ENCODE results near the gene OBSL1. TPM values are rescaled to one million over a fixed set of nuclear protein-coding genes. Genes with fewer than 3 reads are reported as not detected.

Gene OBSL1
- total RNA-seq, 5 donors from 2014 or later (not counting 1 experiment from before 2014, with no cell fraction given): 1.2 to 2.4 (median 1.2) TPM

DNA sequence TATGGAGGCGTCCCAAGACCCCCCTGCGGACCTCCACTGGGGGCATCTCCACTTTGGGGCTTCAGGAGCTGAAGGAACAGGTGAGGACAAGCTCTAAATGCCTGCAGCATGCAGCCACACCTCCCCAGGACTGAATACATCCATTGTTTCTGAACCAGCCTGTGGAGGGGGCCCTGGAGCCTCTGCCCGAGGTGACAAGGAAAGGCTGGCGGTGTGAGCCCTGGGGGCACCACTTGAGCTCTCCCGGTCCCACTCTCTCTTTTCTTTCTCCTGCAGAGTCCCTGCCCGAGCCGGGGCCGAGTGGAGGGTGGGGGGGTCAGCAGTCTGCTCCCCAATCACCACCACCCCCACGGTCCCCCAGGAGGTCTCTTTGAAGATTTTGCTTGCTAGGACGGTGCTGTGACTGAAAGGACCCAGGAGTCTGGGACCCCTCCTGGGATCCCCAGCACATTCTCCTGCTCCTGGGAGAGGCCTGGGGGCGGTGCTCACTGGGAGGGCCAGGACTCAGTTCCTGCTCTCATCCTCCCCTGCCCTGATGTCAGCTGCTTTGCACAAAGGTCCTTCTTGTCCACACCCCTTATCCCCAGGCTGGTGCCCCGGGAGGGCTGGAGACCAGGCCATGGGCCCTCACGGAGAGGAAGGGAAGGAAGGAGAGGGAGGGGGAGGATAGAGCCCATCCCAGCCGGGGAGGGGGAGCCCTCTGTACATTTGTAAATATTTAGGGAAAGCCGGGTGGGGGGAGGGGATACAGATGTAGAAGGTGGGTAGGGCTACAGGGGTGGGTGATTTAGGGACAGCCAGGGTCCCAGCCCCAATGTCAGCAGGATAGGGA is 33.5 kb downstream of the OBSL1 start:
- no peak overlapping the region for H3K4me3 ChIP-seq (ENCODE audit: control insufficient read depth in 1 of 2, extremely low read depth in 1 of 2, low read length in 1 of 2)
- no peak for ATAC-seq (replicated peaks in 1 of 4)
- no peak for DNase-seq
- Mint-ChIP-seq H3K9me3 (no peaks in the 10 kb centered on the region), H3K36me3 (no peaks in the 10 kb centered on the region), H3K27me3 (peaks cover 0 to 11% of the 10 kb centered on the region in 2 donors), H3K27ac (no peak overlapping the region), H3K4me1 (peaks cover 13 to 18% (median 17%) of the 10 kb centered on the region in 3 donors), H3K4me3 (no peak overlapping the region)
- H3K9me3 ChIP-seq: no peaks in the 10 kb centered on the region
- peaks cover 0 to 39% of the 10 kb centered on the region in 2 experiments for H3K27me3 ChIP-seq (replicated peaks in 1 of 2; ENCODE audit: control insufficient read depth in 2 of 2, extremely low read depth in 1 of 2, insufficient read depth in 2 of 2, low read length in 1 of 2)
- ChIA-PET POLR2A (no interaction called here), CTCF (interaction anchor here (0.5 to 1.2 kb wide), 4 partner anchors 10 to 152 kb away, joined by 3 to 4 read pairs (median 4); no protein-coding TSS in a partner anchor)
- peaks cover 10 to 20% of the 10 kb centered on the region in 2 experiments for H3K4me1 ChIP-seq (ENCODE audit: control insufficient read depth in 1 of 2, extremely low read depth in 1 of 2, insufficient read depth in 2 of 2, low read length in 2 of 2)
- WGBS (ENCODE audit: insufficient coverage): 79% methylated on average over 5 of the region's 15 CpGs
- no peak overlapping the region for H3K27ac ChIP-seq (ENCODE audit: low read length)
- H3K36me3 ChIP-seq (ENCODE audit: control insufficient read depth in 2 of 2, extremely low read depth in 1 of 2, insufficient read depth in 1 of 2, low read length in 1 of 2): peaks cover 0 to 12% of the 10 kb centered on the region in 2 donors

- Mint-ChIP-seq H3K4me3 (no peak overlapping the region), H3K4me1 (peaks cover 4 to 9% (median 9%) of the 10 kb centered on the region in 3 donors), H3K9me3 (no peaks in the 10 kb centered on the region), H3K27ac (no peak overlapping the region), H3K27me3 (peaks cover 5 to 11% of the 10 kb centered on the region in 2 donors), H3K36me3 (no peaks in the 10 kb centered on the region)
- Histone ChIP-seq H3K4me3 (ENCODE audit: control insufficient read depth in 1 of 2, extremely low read depth in 1 of 2, low read length in 1 of 2) (no peak overlapping the region), H3K9me3 (no peaks in the 10 kb centered on the region), H3K4me1 (ENCODE audit: control insufficient read depth in 1 of 2, extremely low read depth in 1 of 2, insufficient read depth in 2 of 2, low read length in 2 of 2) (peaks cover under 1 to 11% of the 10 kb centered on the region in 2 experiments), H3K27ac (ENCODE audit: low read length) (no peak overlapping the region), H3K27me3 (replicated peaks in 1 of 2; ENCODE audit: control insufficient read depth in 2 of 2, extremely low read depth in 1 of 2, insufficient read depth in 2 of 2, low read length in 1 of 2) (peaks cover 0 to 45% of the 10 kb centered on the region in 2 experiments), H3K36me3 (ENCODE audit: control insufficient read depth in 2 of 2, extremely low read depth in 1 of 2, insufficient read depth in 1 of 2, low read length in 1 of 2) (peaks cover 0 to 12% of the 10 kb centered on the region in 2 donors)
- DNase-seq: no peak
- 82% methylated on average over 8 of the region's 9 CpGs for WGBS (ENCODE audit: insufficient coverage)
- no peak for ATAC-seq (replicated peaks in 1 of 4)
- POLR2A ChIA-PET: no interaction called here
- CTCF ChIA-PET: interaction anchor here (0.5 to 1.0 kb wide), 2 partner anchors 135 to 206 kb away, joined by 3 to 4 read pairs; no protein-coding TSS in a partner anchor
Measured at GRCh38 chr2:219536967-219537366, 34.4 kb downstream of the OBSL1 start.

DNA sequence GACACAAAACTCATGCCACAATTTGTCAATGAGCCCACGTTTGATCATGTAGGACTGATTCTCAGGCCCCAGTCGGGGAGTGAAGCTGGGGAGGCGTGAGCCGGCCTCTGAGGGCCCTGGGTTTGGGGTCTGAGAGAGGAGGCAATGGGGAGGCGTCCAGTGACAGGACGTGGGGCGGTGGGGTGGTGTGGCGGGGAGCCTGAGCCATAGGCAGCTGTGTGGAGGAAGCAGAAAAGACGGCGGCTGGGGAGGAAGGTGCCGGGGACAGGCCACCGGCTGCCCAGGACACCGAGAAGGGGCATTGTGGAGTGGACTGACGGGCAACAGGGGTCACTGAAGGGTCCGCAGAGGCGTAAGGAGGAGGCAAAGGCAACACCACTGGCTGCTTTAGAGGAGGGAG is 34.9 kb downstream of the OBSL1 start:
- H3K27me3 Mint-ChIP-seq: peaks cover 6 to 14% of the 10 kb centered on the region in 2 donors
- ATAC-seq (replicated peaks in 1 of 4): no peak

GRCh38 chr2:219533930-219534661 is 37.2 kb downstream of the OBSL1 start:
- ATAC-seq (replicated peaks in 1 of 4) (no peak), DNase-seq (no peak)
- ChIA-PET POLR2A (no interaction called here), CTCF (no interaction called here)
- Mint-ChIP-seq H3K4me3 (no peak overlapping the region), H3K9me3 (no peaks in the 10 kb centered on the region), H3K36me3 (no peaks in the 10 kb centered on the region), H3K27me3 (peaks cover 29 to 36% of the 10 kb centered on the region in 2 donors), H3K4me1 (no peaks in the 10 kb centered on the region), H3K27ac (no peak overlapping the region)
- Histone ChIP-seq H3K27me3 (replicated peaks in 1 of 2; ENCODE audit: control insufficient read depth in 2 of 2, extremely low read depth in 1 of 2, insufficient read depth in 2 of 2, low read length in 1 of 2) (peaks cover 0 to 67% of the 10 kb centered on the region in 2 experiments), H3K4me1 (ENCODE audit: control insufficient read depth in 1 of 2, extremely low read depth in 1 of 2, insufficient read depth in 2 of 2, low read length in 2 of 2) (peaks cover 0 to 6% of the 10 kb centered on the region in 2 experiments), H3K27ac (ENCODE audit: low read length) (no peak overlapping the region), H3K4me3 (ENCODE audit: control insufficient read depth in 1 of 2, extremely low read depth in 1 of 2, low read length in 1 of 2) (no peak overlapping the region), H3K36me3 (ENCODE audit: control insufficient read depth in 2 of 2, extremely low read depth in 1 of 2, insufficient read depth in 1 of 2, low read length in 1 of 2) (peaks cover 0 to 5% of the 10 kb centered on the region in 2 donors), H3K9me3 (no peaks in the 10 kb centered on the region)
- 100% methylated on average over 1 of the region's 6 CpGs for WGBS (ENCODE audit: insufficient coverage)

More for the DNA sequence above, 34.9 kb downstream of the OBSL1 start:
- Mint-ChIP-seq H3K4me3 (no peak overlapping the region), H3K9me3 (no peaks in the 10 kb centered on the region), H3K27ac (no peak overlapping the region), H3K36me3 (no peaks in the 10 kb centered on the region), H3K4me1 (peaks cover 0 to 5% (median 4%) of the 10 kb centered on the region in 3 donors)
- Histone ChIP-seq H3K27me3 (replicated peaks in 1 of 2; ENCODE audit: control insufficient read depth in 2 of 2, extremely low read depth in 1 of 2, insufficient read depth in 2 of 2, low read length in 1 of 2) (peaks cover 0 to 50% of the 10 kb centered on the region in 2 experiments), H3K27ac (ENCODE audit: low read length) (no peak overlapping the region), H3K4me1 (ENCODE audit: control insufficient read depth in 1 of 2, extremely low read depth in 1 of 2, insufficient read depth in 2 of 2, low read length in 2 of 2) (peaks cover 0 to 6% of the 10 kb centered on the region in 2 experiments), H3K9me3 (no peaks in the 10 kb centered on the region), H3K36me3 (ENCODE audit: control insufficient read depth in 2 of 2, extremely low read depth in 1 of 2, insufficient read depth in 1 of 2, low read length in 1 of 2) (peaks cover 0 to 12% of the 10 kb centered on the region in 2 donors), H3K4me3 (ENCODE audit: control insufficient read depth in 1 of 2, extremely low read depth in 1 of 2, low read length in 1 of 2) (no peak overlapping the region)
- ChIA-PET CTCF (interaction anchor here in 1 of 2 donors (0.5 kb wide), 1 partner anchor 206 kb away, joined by 3 read pairs; no protein-coding TSS in a partner anchor), POLR2A (no interaction called here)
- no peak for DNase-seq
- WGBS (ENCODE audit: insufficient coverage): 82% methylated on average over 13 of the region's 16 CpGs

GRCh38 chr2:219532378-219532649 is 39.0 kb downstream of the OBSL1 start:
- Histone ChIP-seq H3K27me3 (replicated peaks in 1 of 2; ENCODE audit: control insufficient read depth in 2 of 2, extremely low read depth in 1 of 2, insufficient read depth in 2 of 2, low read length in 1 of 2) (peaks cover 0 to 79% of the 10 kb centered on the region in 2 experiments), H3K36me3 (ENCODE audit: control insufficient read depth in 2 of 2, extremely low read depth in 1 of 2, insufficient read depth in 1 of 2, low read length in 1 of 2) (no peaks in the 10 kb centered on the region), H3K4me3 (ENCODE audit: control insufficient read depth in 1 of 2, extremely low read depth in 1 of 2, low read length in 1 of 2) (no peak overlapping the region), H3K27ac (ENCODE audit: low read length) (no peak overlapping the region), H3K9me3 (no peaks in the 10 kb centered on the region), H3K4me1 (ENCODE audit: control insufficient read depth in 1 of 2, extremely low read depth in 1 of 2, insufficient read depth in 2 of 2, low read length in 2 of 2) (peaks cover 0 to 6% of the 10 kb centered on the region in 2 experiments)
- no peaks in the 10 kb centered on the region for H3K4me1 Mint-ChIP-seq
- no peaks in the 10 kb centered on the region for H3K36me3 Mint-ChIP-seq
- no peak overlapping the region for H3K27ac Mint-ChIP-seq
- peaks cover 45 to 54% of the 10 kb centered on the region in 2 donors for H3K27me3 Mint-ChIP-seq
- DNase-seq (no peak), ATAC-seq (replicated peaks in 1 of 4) (no peak)
- ChIA-PET CTCF (interaction anchor here (2.6 to 6.7 kb wide), 2 partner anchors 9 to 128 kb away, joined by 11 to 57 read pairs; no protein-coding TSS in a partner anchor), POLR2A (no interaction called here)
- no peaks in the 10 kb centered on the region for H3K9me3 Mint-ChIP-seq
- H3K4me3 Mint-ChIP-seq: no peak overlapping the region
- 80% methylated on average over 6 of the region's 8 CpGs for WGBS (ENCODE audit: insufficient coverage)

DNA sequence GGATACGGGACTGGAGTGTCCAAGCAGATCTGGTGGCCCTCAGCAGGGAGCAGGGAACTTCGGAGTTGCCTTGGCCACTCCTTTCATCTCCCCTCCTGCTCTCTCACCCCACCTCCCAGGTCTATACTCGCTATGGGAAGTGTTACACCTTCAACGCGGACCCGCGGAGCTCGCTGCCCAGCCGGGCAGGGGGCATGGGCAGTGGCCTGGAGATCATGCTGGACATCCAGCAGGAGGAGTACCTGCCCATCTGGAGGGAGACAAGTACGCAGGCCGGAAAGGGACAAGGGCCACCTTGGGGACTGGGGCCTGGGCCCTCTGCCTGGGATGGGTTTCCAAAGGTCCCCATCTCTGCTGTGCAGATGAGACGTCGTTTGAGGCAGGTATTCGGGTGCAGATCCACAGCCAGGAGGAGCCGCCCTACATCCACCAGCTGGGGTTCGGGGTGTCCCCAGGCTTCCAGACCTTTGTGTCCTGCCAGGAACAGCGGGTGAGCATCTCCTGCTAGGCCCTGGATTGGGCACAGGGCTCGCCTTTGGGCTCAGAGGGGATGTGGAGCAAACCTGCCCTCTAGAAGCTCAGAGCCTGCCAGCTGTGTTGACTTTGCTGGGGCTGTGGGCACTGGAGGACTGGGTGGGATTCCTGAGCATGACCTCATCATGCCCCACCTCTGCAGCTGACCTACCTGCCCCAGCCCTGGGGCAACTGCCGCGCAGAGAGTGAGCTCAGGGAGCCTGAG is 39.5 kb downstream of the OBSL1 start:
- H3K4me3 ChIP-seq (ENCODE audit: control insufficient read depth in 1 of 2, extremely low read depth in 1 of 2, low read length in 1 of 2): no peak overlapping the region
- Mint-ChIP-seq H3K4me3 (no peak overlapping the region), H3K27ac (no peak overlapping the region), H3K9me3 (no peaks in the 10 kb centered on the region), H3K36me3 (no peaks in the 10 kb centered on the region), H3K27me3 (peaks cover 50 to 59% of the 10 kb centered on the region in 2 donors), H3K4me1 (no peaks in the 10 kb centered on the region)
- no peaks in the 10 kb centered on the region for H3K36me3 ChIP-seq (ENCODE audit: control insufficient read depth in 2 of 2, extremely low read depth in 1 of 2, insufficient read depth in 1 of 2, low read length in 1 of 2)
- peaks cover 0 to 6% of the 10 kb centered on the region in 2 experiments for H3K4me1 ChIP-seq (ENCODE audit: control insufficient read depth in 1 of 2, extremely low read depth in 1 of 2, insufficient read depth in 2 of 2, low read length in 2 of 2)
- ATAC-seq (replicated peaks in 1 of 4) (no peak), DNase-seq (no peak)
- CTCF ChIA-PET: interaction anchor here (0.9 to 6.7 kb wide), 6 partner anchors 10 to 130 kb away, joined by 3 to 57 read pairs (median 7); partner anchors contain the start of gene GMPPA (in 1 of the 2)
- peaks cover 0 to 80% of the 10 kb centered on the region in 2 experiments for H3K27me3 ChIP-seq (replicated peaks in 1 of 2; ENCODE audit: control insufficient read depth in 2 of 2, extremely low read depth in 1 of 2, insufficient read depth in 2 of 2, low read length in 1 of 2)
- no peak overlapping the region for H3K27ac ChIP-seq (ENCODE audit: low read length)
- WGBS (ENCODE audit: insufficient coverage): 77% methylated on average over 18 of the region's 20 CpGs
- POLR2A ChIA-PET: no interaction called here
- no peaks in the 10 kb centered on the region for H3K9me3 ChIP-seq

Measured in T-cell (primary cell).